ENCODE measurements around the gene CEACAM1.

GRCh38 chr19:42459926-42460325, 68.4 kb downstream of the CEACAM1 start:
- TF ChIP-seq CTCF (IDR thresholded peaks at IDR 0.05) (no peak), POLR2A (IDR thresholded peaks at IDR 0.05) (no peak)

All from ovary (tissue), 3 donors.